ENCODE data around the gene RUNX2. TPM values are rescaled to one million over a fixed set of nuclear protein-coding genes. Genes with fewer than 3 reads are reported as not detected.

The RUNX2 gene
- total and polyA plus RNA-seq, 2 of the 8 experiments (the other 6 are each of a cell fraction or from before 2014, with no cell fraction given) = 0.26 to 1.2 TPM

DNA sequence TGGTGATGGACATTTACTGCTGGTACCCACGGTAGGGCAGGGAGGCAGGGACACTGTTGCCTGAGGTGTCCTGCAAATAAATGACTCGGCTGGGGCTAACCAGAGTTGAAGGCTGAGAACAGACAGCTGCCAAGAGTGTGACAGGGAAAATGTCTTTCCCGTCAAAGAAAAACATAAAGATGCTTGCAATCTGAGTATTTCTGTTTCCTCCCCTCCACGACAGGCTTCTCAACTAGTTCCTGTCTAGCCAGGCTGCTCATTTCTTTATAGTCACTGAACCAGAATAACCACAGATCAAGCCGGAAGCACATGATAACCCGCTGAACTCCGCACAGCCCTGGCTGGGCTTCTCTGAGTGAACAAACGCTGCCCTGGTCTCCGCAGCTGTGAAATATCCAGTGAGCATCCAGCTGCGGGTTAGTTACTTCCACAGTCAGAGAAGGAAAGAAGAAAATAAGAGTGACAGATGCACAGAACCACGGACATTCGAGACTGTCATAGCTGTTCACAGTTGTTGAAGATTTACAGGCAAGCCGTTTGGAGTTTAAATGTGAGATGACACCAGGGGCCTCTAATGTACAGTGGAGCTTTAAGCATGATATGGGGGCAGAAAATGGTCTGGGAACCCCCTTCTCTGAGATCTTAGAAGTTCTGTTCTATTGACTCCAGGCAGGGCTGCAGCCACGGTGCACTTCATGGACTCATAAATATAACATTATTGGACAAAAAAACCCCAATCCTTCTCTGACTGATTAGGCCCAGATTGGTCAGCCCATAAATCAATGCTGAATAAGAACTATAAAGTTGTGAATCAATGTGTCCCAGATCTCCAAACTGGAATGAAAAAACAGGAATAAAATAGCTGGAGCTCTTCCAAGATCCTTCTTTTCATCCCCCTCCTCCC is 349.5 kb downstream of the RUNX2 start:
- H4K20me1 ChIP-seq (replicated peaks in 1 of 2; ENCODE audit: control insufficient read depth in 1 of 2, insufficient read depth in 2 of 2, low read length in 2 of 2) = no peaks in the 10 kb centered on the region
- no peaks in the 10 kb centered on the region for H3K27me3 ChIP-seq (replicated peaks in 1 of 4; ENCODE audit: control insufficient read depth in 3 of 4, extremely low read depth in 1 of 4, insufficient read depth in 3 of 4, low read length in 3 of 4)
- H3K36me3 ChIP-seq (ENCODE audit: control insufficient read depth in 2 of 4, insufficient read depth in 4 of 4, low read length in 3 of 4) = no peaks in the 10 kb centered on the region
- H4K91ac ChIP-seq (replicated peaks; ENCODE audit: insufficient read length, low read length) = no peak overlapping the region
- ChIA-PET CTCF (ENCODE audit: partially characterized antibody) (interaction anchor here (1.3 to 1.9 kb wide), 3 partner anchors 10 to 37 kb away, joined by 3 to 5 read pairs (median 3); no protein-coding TSS in a partner anchor), POLR2A (ENCODE audit: partially characterized antibody) (no interaction called here)
- H2BK120ac ChIP-seq (replicated peaks; ENCODE audit: low read depth, low read length) = no peak overlapping the region
- H3K79me2 ChIP-seq (ENCODE audit: control insufficient read depth in 1 of 2, insufficient read depth in 2 of 2, low read length in 2 of 2) = no peaks in the 10 kb centered on the region
- H2BK15ac ChIP-seq (ENCODE audit: low read length) = no peak overlapping the region
- H2AFZ ChIP-seq (ENCODE audit: low read length) = no peak overlapping the region
- H3K14ac ChIP-seq (ENCODE audit: insufficient read length) = no peak overlapping the region
- no peak overlapping the region for H3K18ac ChIP-seq (ENCODE audit: extremely low read depth, low read length)
- 91% methylated on average over 14 of the region's 14 CpGs; no CpG with 5 or more reads in 1 of the 2 experiments for WGBS, 2 experiments (ENCODE audit: extremely low coverage in 1 of 2, insufficient coverage in 1 of 2, insufficient read length in 1 of 2, insufficient replicate concordance in 2 of 2, low coverage in 1 of 2, low lambda C conversion rate in 2 of 2, missing lambda C conversion rate in 1 of 2)
- no peak overlapping the region for H3K56ac ChIP-seq (replicated peaks; ENCODE audit: insufficient read length, low read depth, low read length)
- no peak overlapping the region for H2BK5ac ChIP-seq (ENCODE audit: low read depth, low read length)
- peaks cover 2 to 3% of the 10 kb centered on the region in 2 experiments; a peak in 2 of 4 replicates for H3K9me3 ChIP-seq (ENCODE audit: insufficient read depth in 2 of 2, low read depth in 1 of 2, low read length in 1 of 2)
- no peak overlapping the region for H2BK12ac ChIP-seq (ENCODE audit: low read depth, low read length)
- H3K9ac ChIP-seq (replicated peaks in 1 of 4; ENCODE audit: extremely low read depth in 1 of 4, low read depth in 3 of 4, low read length in 3 of 4) = no peak overlapping the region
- no peak overlapping the region for H4K5ac ChIP-seq (ENCODE audit: insufficient read length, low read depth, low read length)
- no peak overlapping the region for H3K4me3 ChIP-seq (ENCODE audit: extremely low read depth in 1 of 4, insufficient read depth in 2 of 4, low read depth in 3 of 4, low read length in 4 of 4)
- H4K8ac ChIP-seq (ENCODE audit: extremely low read depth, insufficient read depth, low read length) = no peak overlapping the region
- no peaks in the 10 kb centered on the region for H3K23me2 ChIP-seq (ENCODE audit: low read depth, low read length)
- H3K23ac ChIP-seq (ENCODE audit: insufficient read length) = no peak overlapping the region
- H3K4me2 ChIP-seq (ENCODE audit: insufficient read depth in 1 of 2, low read depth in 2 of 2, low read length in 2 of 2) = no peak overlapping the region
- no peak overlapping the region for H3K27ac ChIP-seq (ENCODE audit: low read depth, low read length)
- no peak overlapping the region for H3K4ac ChIP-seq (replicated peaks; ENCODE audit: insufficient read length, low read depth, low read length)
- no peaks in the 10 kb centered on the region for H3K79me1 ChIP-seq (ENCODE audit: low read depth, low read length)
- FAIRE-seq (no peak), DNase-seq (ENCODE audit: low read depth in 1 of 2, low spot score in 2 of 2) (no peak)
- no peak overlapping the region for H2AK5ac ChIP-seq (ENCODE audit: low read depth, low read length)
- H3K4me1 ChIP-seq (replicated peaks in 1 of 4; ENCODE audit: control insufficient read depth in 3 of 4, insufficient read depth in 4 of 4, low read length in 3 of 4) = peaks cover 0 to 5% (median 1%) of the 10 kb centered on the region in 4 experiments; a peak in 3 of 7 replicates
- H2BK20ac ChIP-seq (ENCODE audit: low read length) = no peak overlapping the region
- TF ChIP-seq JUN (IDR thresholded peaks at IDR 0.05; ENCODE audit: low read depth, low read length) = no peak
- TF ChIP-seq CBX5 (IDR thresholded peaks at IDR 0.05; ENCODE audit: low read depth, low read length) = no peak
- TF ChIP-seq EZH2 (IDR thresholded peaks at IDR 0.05; ENCODE audit: low read depth, low read length, severe bottlenecking) = no peak
- TF ChIP-seq POU5F1 (IDR thresholded peaks at IDR 0.05; ENCODE audit: low read depth, low read length) = no peak
- no peak for TF ChIP-seq RAD21 (IDR thresholded peaks at IDR 0.05 in 1 of 2, conservative IDR thresholded peaks at IDR 0.05 in 1 of 2; ENCODE audit: low read depth in 2 of 2, low read length in 2 of 2)
- no peak for TF ChIP-seq HDAC2 (IDR thresholded peaks at IDR 0.05; ENCODE audit: borderline replicate concordance in 1 of 2, low read depth in 2 of 2, low read length in 2 of 2)
- TF ChIP-seq, protein P1, sequence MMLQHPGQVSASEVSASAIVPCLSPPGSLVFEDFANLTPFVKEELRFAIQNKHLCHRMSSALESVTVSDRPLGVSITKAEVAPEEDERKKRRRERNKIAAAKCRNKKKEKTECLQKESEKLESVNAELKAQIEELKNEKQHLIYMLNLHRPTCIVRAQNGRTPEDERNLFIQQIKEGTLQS (IDR thresholded peaks at IDR 0.05; ENCODE audit: insufficient read depth, low read depth, low read length) = no peak
- TF ChIP-seq TAF1 (IDR thresholded peaks at IDR 0.05; ENCODE audit: low read depth, low read length) = no peak
- TF ChIP-seq RBBP5 (IDR thresholded peaks at IDR 0.05; ENCODE audit: borderline replicate concordance, low read depth, low read length) = no peak
- no peak for TF ChIP-seq BACH1 (IDR thresholded peaks at IDR 0.05; ENCODE audit: low read length)

All from H1 (cell line).